D721Med (cell line): ENCODE data around the gene PARVA.

Source experiments
- DNase-seq: peaks from one replicate; pipeline ENCODE4 v3.0.0; 2011; ENCODE audit warnings: low spot score; ENCODE audit not compliant: insufficient read length
- FAIRE-seq: peaks from 2 replicates; lab custom pipeline; 2011; peaks lifted over from hg19 to GRCh38; lab: Jason Lieb, UNC
- CTCF ChIP-seq: IDR thresholded peaks from 2 replicates; pipeline ENCODE4 v1.5.1; 2012; ENCODE audit warnings: mild to moderate bottlenecking, control low read depth; ENCODE audit not compliant: insufficient read depth; ENCODE audit errors: missing control alignments

Gene PARVA

GRCh38 chr11:12420706-12421105 lies 43.3 kb downstream of the PARVA start:
- DNase-seq (no peak), FAIRE-seq (no peak)
- no peak for TF ChIP-seq CTCF

DNA sequence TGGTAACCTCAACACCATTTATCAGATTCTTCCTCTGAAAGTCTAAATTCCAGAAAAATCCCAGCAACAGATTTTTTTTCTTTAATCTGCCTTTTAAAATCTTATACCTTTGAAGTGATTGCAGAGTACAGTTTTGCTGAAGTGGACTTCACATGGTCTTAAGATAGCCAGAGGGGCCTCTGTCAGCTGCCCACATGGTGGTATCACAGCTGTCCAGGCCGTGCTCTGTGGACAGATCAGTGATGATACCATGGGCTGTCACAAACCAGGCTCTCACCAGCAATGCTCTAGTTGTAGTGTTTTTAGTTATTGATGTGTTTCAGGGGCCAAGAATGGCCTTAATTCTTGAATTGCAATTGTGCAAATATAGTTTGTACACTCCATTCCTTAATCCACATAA lies 44.0 kb downstream of the PARVA start:
- FAIRE-seq = no peak
- TF ChIP-seq CTCF = no peak
- DNase-seq = no peak

GRCh38 chr11:12426176-12426575 lies 48.8 kb downstream of the PARVA start:
- TF ChIP-seq CTCF = no peak
- DNase-seq = no peak
- no peak for FAIRE-seq

DNA sequence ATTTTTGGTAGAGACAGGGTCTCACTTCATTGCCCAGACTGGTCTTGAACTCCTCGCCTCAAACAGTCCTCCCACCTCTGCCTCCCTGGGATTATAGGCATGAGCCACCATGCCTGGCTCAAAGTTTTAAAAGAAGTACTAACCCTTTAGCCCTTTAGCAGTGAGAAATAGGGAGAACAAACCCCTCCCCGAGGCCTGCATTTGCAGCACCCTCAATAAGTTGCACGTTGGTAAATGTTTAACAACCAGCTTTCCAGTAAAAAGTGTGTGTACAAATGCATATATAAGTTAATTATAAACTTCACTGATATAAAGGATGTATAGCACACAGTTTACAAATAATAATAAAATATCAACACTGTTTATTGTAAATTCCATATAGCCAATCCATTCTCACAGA lies 51.8 kb downstream of the PARVA start:
- DNase-seq (no peak), FAIRE-seq (no peak)
- no peak for TF ChIP-seq CTCF

DNA sequence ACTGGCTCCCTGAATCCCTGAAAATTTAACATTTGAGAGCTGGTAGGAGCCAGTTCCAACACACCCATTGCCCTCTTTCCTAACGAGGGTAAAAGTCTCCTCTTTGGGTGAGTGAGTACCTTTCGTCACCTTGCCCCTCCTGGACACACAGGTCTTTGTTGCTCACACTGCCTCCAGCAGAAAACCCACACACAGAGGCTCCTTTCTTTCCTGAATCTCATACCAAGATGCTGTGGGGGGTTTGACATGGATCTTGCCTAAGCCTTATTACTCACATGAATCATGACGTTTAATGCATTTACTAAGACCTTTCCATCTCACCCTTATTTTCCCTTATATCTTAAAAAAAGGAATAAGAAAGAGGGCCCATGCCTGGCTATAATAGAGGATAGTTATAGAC lies 53.0 kb downstream of the PARVA start:
- FAIRE-seq (no peak), DNase-seq (no peak)
- TF ChIP-seq CTCF = no peak

GRCh38 chr11:12430954-12431595 lies 53.7 kb downstream of the PARVA start:
- DNase-seq = no peak
- no peak for TF ChIP-seq CTCF
- FAIRE-seq = no peak

GRCh38 chr11:12432507-12432906 lies 55.1 kb downstream of the PARVA start:
- no peak for DNase-seq
- TF ChIP-seq CTCF = no peak
- no peak for FAIRE-seq
